AG08396 (cell line): Measurements from ENCODE around the gene RTKN.

Experiments used
- DNase-seq: peaks from one replicate; pipeline ENCODE4 v3.0.0; 2012; ENCODE audit warnings: low spot score, mixed read lengths

The RTKN gene

DNA sequence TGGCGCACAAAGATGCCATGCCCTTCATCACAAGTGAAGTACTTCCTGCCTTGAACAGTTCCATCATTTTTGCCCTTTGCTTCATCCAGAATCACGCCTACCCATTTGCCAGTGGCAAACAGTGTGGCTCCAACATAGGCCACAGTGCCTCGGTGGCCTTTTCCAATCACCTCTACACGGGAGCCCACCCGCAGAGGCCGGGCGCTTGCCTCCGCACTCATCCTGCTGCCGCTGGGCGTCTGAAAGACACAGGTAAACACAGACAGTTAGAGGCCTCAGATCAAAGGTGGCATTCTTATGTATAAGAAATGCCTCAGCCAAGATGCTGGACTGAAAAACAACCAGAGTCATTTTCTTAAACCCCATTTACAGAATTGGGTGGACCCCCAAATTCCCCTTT is 63.7 kb downstream of the RTKN start:
- DNase-seq = no peak

DNA sequence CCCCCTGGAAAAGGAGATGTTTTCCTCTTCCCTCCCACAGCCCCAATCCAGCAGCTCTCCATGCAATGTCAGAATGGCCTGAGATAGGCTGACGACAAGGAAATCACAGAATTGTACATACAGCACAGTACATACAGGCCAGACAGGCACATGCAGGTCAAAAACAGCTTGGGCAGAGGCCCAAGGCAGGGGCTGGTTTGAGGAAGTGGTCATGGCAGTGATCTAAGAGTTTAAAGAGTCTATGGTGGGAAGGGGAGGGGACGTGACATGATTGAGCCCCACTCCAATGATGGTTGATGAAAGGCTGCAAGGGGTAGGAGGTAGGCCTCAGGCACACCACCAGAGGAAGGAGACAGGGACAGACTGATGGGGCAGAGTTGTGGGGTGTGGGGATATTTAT is 65.9 kb downstream of the RTKN start:
- DNase-seq = no peak
